Hippocampal formation (tissue), 2 donors: ENCODE results near the gene VASH1.
"Not testable (repeated sequence)": the region's sequence is repeated elsewhere in the genome, so short reads cannot be mapped to it uniquely, and the experiment has no call there.

Source experiments
- DNase-seq, 2 donors: peaks; one replicate each; lab custom pipeline; 2025; lab: John Stamatoyannopoulos, UW

The VASH1 gene

GRCh38 chr14:76761136-76761959, at the start of gene VASH1:
VASH1 (plus strand) TSS chr14:76761468; CDS start chr14:76762822, 1,354 bp downstream.
- peak; percentile 54 to 64 for DNase-seq

GRCh38 chr14:76713121-76713520, 48.1 kb upstream of the VASH1 start:
- DNase-seq, result no peak

GRCh38 chr14:76714470-76714869, 46.8 kb upstream of the VASH1 start:
- no peak for DNase-seq

GRCh38 chr14:76715101-76715500, 46.2 kb upstream of the VASH1 start:
- DNase-seq, result no peak

- DNase-seq, result no peak
Measured at GRCh38 chr14:76715511-76716081, 45.7 kb upstream of the VASH1 start.

GRCh38 chr14:76716285-76716684, 45.0 kb upstream of the VASH1 start:
- DNase-seq, result no peak

DNA sequence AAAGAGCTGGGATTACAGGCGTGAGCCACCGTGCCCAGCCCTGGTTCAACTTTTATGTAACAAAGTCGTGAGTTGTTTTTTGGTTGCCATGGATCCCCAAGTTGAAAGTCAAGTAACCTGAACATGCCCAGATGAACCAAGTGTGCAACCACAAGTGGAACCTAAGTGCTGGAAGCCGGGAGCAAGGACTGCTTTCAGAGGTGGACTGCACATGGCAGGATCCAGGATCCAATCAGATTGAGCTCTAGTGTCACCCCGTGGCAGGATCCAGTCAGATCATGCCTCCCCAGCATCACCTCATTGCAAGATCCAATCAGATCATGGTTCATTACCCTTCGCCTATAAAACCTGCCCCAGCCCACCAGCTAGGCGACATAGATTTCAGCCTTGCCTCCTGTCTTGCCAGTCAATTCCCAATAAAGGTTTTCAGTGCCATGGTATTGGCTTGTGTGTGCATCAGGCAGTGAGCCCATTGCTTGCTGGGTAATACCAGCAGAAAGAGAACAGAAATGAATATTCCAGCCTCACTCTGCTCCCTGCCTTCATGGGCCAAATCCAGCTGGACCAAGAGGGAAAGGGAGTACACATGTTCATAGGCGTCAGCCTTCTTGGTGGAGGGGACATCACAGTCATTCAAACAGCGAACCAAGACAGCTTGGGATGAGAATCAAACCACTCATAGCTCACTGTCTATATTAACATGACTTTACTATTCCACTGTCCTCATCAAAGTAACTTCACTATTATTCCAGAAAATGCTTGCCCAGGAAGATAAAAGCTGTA, 43.6 kb upstream of the VASH1 start:
- no peak for DNase-seq

DNA sequence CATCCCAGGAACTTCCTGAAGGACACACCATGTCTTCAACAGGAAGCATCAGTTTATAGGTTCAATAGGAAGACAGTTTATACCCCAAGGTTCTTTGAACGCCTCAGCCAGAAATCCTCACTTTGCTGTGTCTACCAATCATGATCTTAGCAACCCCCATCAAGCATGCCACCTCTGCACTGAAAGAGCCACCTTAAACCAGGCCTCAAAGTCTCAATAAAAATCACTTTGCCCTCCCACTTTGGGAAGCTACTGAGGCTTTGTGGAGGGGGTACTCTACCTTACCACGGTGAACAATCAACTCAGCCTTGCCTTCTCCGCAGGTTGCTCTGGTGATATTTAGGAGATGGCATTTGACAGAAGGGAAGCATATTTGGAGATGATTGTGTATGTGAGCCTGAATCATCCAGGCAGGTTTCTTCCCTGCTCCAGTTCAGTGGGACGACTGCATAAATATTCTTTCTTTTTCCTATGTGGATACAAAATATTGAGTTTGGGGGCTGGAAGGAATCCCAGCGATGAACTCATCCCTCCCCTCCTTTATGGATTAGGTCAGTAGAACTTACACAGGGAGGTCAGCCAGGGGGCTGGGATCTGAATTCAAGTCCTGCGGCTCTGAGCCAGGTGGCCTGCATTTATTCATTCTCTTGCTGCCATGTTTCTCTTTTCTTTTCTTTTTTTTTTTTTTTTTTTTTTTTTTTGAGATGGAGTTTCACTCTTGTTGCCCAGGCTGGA, 42.8 kb upstream of the VASH1 start:
- DNase-seq, result no peak

- DNase-seq, result no peak
Measured at GRCh38 chr14:76719666-76720065, 41.6 kb upstream of the VASH1 start.

DNA sequence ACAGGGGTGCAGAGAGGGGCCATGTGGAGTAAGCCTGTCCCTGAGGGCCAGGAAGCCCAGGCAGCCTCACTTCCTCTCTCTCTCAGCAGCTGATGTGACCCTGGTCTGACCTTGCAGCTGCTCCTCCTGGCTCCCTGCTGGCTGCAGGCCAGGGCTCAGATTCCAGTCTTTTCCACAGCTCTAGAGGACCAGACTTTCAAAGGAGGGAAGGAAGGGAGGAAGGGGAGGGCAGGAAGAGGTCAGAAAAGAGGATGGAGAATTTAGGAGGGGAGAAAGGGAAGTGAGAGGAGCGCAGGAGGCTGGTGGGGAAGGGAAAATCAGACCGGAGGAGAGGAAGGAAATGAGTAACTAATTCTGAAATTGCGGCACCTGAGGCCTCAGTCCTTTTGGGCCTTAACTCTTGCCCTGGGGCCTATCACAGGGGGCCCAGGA, 40.9 kb upstream of the VASH1 start:
- DNase-seq, result peak in 1 of 2 donors; percentile 29

- DNase-seq, result not testable (repeated sequence)
Measured at GRCh38 chr14:76721506-76721905, 39.8 kb upstream of the VASH1 start.

DNA sequence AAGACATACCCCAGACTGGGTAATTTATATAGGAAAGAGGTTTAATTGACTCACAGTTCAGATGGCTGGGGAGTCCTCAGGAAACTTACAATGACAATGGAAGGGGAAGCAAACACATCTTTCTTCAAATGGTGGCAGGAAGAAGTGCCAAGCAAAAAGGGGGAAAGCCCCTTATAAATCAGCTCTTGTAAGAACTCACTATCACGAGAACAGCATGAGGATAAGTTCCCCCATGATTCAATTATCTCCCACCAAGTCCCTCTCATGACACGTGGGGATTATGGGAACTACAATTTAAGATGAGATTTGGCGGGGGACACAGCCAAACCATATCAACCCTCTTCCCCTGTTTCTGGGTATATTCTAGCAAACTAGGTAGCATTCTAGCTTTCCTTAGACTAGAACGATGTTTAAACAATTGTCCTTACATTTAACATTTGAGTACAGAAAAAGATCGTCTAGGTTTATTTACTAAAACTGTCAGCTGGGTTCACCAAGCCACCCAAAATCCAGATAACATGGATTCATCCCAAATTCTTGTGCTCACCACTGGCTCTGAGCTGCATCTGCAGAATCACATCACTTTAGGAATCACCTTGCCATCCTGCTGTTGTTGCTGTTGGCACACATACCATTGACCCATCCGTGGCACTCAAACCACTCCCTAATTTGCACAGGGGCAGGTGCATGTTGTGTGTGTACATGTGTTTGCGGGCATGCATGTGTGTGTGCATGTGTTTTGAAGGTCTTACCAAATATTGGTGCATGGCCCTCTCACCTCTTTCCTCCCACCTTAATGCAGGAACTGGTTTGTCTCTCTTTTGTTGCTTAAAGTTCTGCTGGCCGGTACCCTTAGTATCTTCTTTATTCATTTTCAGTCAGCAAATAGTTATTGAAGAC, 36.4 kb upstream of the VASH1 start:
- no peak for DNase-seq

- DNase-seq, result no peak
Measured at GRCh38 chr14:76726551-76726970, 34.7 kb upstream of the VASH1 start.

DNA sequence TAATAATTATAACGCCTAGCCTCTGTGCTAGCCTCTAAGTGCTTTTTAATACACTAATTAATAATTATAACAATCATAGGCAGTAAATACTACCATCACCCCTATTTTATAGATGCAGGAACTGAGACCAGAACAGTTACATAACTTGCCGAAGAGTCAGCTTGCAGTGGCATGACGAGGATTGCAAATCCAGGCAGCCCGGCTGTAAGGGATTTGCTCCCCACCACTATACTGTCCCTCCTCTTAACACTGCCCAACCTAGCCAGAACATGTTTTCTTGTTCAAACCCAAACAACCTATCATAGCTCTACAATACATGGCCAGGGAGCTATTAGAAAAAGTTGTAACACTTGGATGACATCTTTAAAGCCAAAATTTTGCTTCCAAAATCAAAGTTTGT, 33.9 kb upstream of the VASH1 start:
- DNase-seq, result no peak

GRCh38 chr14:76727901-76728300, 33.4 kb upstream of the VASH1 start:
- no peak for DNase-seq

GRCh38 chr14:76729258-76729657, 32.0 kb upstream of the VASH1 start:
- DNase-seq, result no peak

GRCh38 chr14:76729953-76730505, 31.2 kb upstream of the VASH1 start:
- DNase-seq, result no peak

DNA sequence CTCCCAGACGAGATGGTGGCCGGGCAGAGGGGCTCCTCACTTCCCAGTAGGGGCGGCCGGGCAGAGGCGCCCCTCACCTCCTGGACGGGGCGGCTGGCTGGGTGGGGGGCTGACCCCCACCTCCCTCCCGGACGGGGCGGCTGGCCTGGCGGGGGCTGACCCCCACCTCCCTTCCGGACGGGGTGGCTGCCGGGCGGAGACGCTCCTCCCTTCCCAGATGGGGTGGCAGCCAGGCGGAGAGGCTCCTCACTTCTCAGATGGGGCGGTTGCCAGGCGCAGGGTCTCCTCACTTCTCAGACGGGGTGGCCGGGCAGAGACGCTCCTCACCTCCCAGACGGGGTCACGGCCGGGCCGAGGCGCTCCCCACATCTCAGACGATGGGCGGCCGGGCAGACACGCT, 26.8 kb upstream of the VASH1 start:
- DNase-seq, result not testable (repeated sequence)

- DNase-seq, result no peak
Measured at GRCh38 chr14:76736514-76736913, 24.8 kb upstream of the VASH1 start.

DNA sequence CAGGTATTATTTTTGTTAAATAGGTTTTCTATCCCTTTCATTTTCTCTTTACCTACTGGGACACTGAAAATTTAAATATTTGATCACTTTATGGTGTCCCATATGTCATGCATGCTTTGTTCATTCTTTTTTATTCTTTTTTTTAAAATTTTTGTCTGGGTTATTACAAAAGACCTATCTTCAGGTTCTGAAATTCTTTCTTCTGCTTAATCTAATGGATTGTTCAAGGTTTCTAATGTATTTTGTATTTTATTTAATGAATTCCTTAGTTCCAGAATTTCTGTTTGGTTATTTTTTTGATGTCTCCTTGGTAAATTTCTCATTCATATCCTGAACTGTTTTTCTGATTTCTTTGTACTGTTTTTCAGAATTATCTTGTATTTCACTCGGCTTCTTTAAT, 20.2 kb upstream of the VASH1 start:
- DNase-seq, result no peak

- no peak for DNase-seq
Measured at GRCh38 chr14:76742185-76742584, 19.1 kb upstream of the VASH1 start.
